Astrocyte (in vitro differentiated cells and primary cell): ENCODE results near the gene LUZP4. TPM values are rescaled to one million over a fixed set of nuclear protein-coding genes. Genes with fewer than 3 reads are reported as not detected.
A peak's percentile ranks its signal among the peaks of the same experiment; 100 is the strongest.

Source experiments
- DNase-seq: peaks from one replicate; pipeline ENCODE4 v3.0.0-alpha.2; 2010; ENCODE audit warnings: low read depth
- FAIRE-seq: peaks from 2 replicates; lab custom pipeline; 2011; peaks lifted over from hg19 to GRCh38; lab: Jason Lieb, UNC
- H2AFZ ChIP-seq: 2 replicates; pipeline ENCODE4 v1.6.0; 2012; ENCODE audit warnings: low read depth, low read length, inconsistent platforms
- H3K27ac ChIP-seq: 2 replicates; pipeline ENCODE4 v1.5.1; 2011; ENCODE audit warnings: low read depth, low read length, inconsistent platforms
- H3K27me3 ChIP-seq: 2 replicates; pipeline ENCODE4 v1.6.0; 2011; ENCODE audit warnings: low read length, inconsistent platforms; ENCODE audit not compliant: insufficient read depth
- H3K36me3 ChIP-seq: 2 replicates; pipeline ENCODE4 v1.5.1; 2011; ENCODE audit warnings: low read length, inconsistent platforms; ENCODE audit not compliant: insufficient read depth
- H3K4me1 ChIP-seq: 2 replicates; pipeline ENCODE4 v1.5.1; 2011; ENCODE audit warnings: low read length, inconsistent platforms; ENCODE audit not compliant: insufficient read depth
- H3K4me2 ChIP-seq: 2 replicates; pipeline ENCODE4 v1.6.0; 2012; ENCODE audit warnings: low read length, inconsistent platforms
- H3K4me3 ChIP-seq: 2 replicates; pipeline ENCODE4 v1.5.1; 2011; ENCODE audit warnings: low read depth, mild to moderate bottlenecking, low read length, inconsistent platforms; ENCODE audit not compliant: insufficient read depth
- H3K79me2 ChIP-seq: 2 replicates; pipeline ENCODE4 v1.6.0; 2012; ENCODE audit warnings: mild to moderate bottlenecking, low read length, inconsistent platforms; ENCODE audit not compliant: insufficient read depth
- H3K9ac ChIP-seq: 2 replicates; pipeline ENCODE4 v1.6.0; 2012; ENCODE audit warnings: mild to moderate bottlenecking, low read length, inconsistent platforms
- H3K9me3 ChIP-seq: 2 replicates; pipeline ENCODE4 v1.5.1; 2012; ENCODE audit warnings: low read depth, mild to moderate bottlenecking, low read length, inconsistent platforms; ENCODE audit not compliant: insufficient read depth
- H4K20me1 ChIP-seq: 2 replicates; pipeline ENCODE4 v1.6.0; 2012; ENCODE audit warnings: low read length, inconsistent platforms; ENCODE audit not compliant: insufficient read depth
- H3K27ac Mint-ChIP-seq: one replicate; pipeline ENCODE4 v1.8.0; 2021; ENCODE audit warnings: mild to moderate bottlenecking, mixed read lengths; ENCODE audit not compliant: unreplicated experiment
- H3K27me3 Mint-ChIP-seq: one replicate; pipeline ENCODE4 v1.8.0; 2021; ENCODE audit warnings: low read depth, mixed read lengths; ENCODE audit not compliant: unreplicated experiment
- H3K36me3 Mint-ChIP-seq: one replicate; pipeline ENCODE4 v1.8.0; 2021; ENCODE audit warnings: low read depth, mixed read lengths; ENCODE audit not compliant: unreplicated experiment
- H3K4me1 Mint-ChIP-seq: one replicate; pipeline ENCODE4 v1.8.0; 2021; ENCODE audit warnings: low read depth, mixed read lengths; ENCODE audit not compliant: unreplicated experiment
- H3K4me3 Mint-ChIP-seq: one replicate; pipeline ENCODE4 v1.8.0; 2021; ENCODE audit warnings: mild to moderate bottlenecking, moderate library complexity, mixed read lengths; ENCODE audit not compliant: unreplicated experiment
- H3K9me3 Mint-ChIP-seq: one replicate; pipeline ENCODE4 v1.8.0; 2021; ENCODE audit warnings: mild to moderate bottlenecking, mixed read lengths; ENCODE audit not compliant: unreplicated experiment
- CTCF ChIP-seq: IDR thresholded peaks from 2 replicates; pipeline ENCODE4 v1.5.1; 2011; ENCODE audit warnings: low read depth, mild to moderate bottlenecking, inconsistent platforms, low read length, moderate library complexity; ENCODE audit not compliant: insufficient read depth
- EZH2 ChIP-seq: IDR thresholded peaks from 2 replicates; pipeline ENCODE4 v1.6.1; 2012; ENCODE audit warnings: mild to moderate bottlenecking, low read length, inconsistent platforms; ENCODE audit not compliant: insufficient read depth
- total RNA-seq: library from RNA; stranded (reverse); gene quantifications from 2 replicates; pipeline ENCODE4 v1.2.1, GENCODE V29; 2021

LUZP4 gene
- total RNA-seq, 1 donor from 2014 or later: not detected

GRCh38 chrX:115337491-115338144, 48.1 kb downstream of the LUZP4 start:
- Histone ChIP-seq H3K79me2 (no peaks in the 10 kb centered on the region), H2AFZ (no peak overlapping the region), H3K4me3 (no peak overlapping the region), H4K20me1 (no peaks in the 10 kb centered on the region), H3K4me1 (no peaks in the 10 kb centered on the region), H3K9ac (no peak overlapping the region), H3K9me3 (no peaks in the 10 kb centered on the region), H3K27ac (no peak overlapping the region), H3K4me2 (no peak overlapping the region), H3K27me3 (no peaks in the 10 kb centered on the region), H3K36me3 (no peaks in the 10 kb centered on the region)
- Mint-ChIP-seq H3K27ac (no peak overlapping the region), H3K4me3 (no peak overlapping the region), H3K27me3 (peaks cover 2% of the 10 kb centered on the region), H3K9me3 (no peaks in the 10 kb centered on the region), H3K36me3 (no peaks in the 10 kb centered on the region), H3K4me1 (peaks cover 3% of the 10 kb centered on the region)
- TF ChIP-seq EZH2 (no peak), CTCF (no peak)
- peak; percentile 81 for FAIRE-seq
- DNase-seq: peak; percentile 84

- Histone ChIP-seq H3K79me2 (no peaks in the 10 kb centered on the region), H3K9ac (no peak overlapping the region), H4K20me1 (no peaks in the 10 kb centered on the region), H3K4me3 (no peak overlapping the region), H3K27ac (no peak overlapping the region), H2AFZ (no peak overlapping the region), H3K4me2 (no peak overlapping the region), H3K9me3 (no peaks in the 10 kb centered on the region), H3K36me3 (no peaks in the 10 kb centered on the region), H3K27me3 (no peaks in the 10 kb centered on the region), H3K4me1 (peaks cover 1% of the 10 kb centered on the region)
- FAIRE-seq: peak; percentile 84
- Mint-ChIP-seq H3K36me3 (no peaks in the 10 kb centered on the region), H3K27me3 (peaks cover 2% of the 10 kb centered on the region), H3K9me3 (no peaks in the 10 kb centered on the region), H3K4me1 (no peaks in the 10 kb centered on the region), H3K27ac (no peak overlapping the region), H3K4me3 (no peak overlapping the region)
- TF ChIP-seq CTCF (no peak), EZH2 (no peak)
- peak; percentile 46 for DNase-seq
Observed at GRCh38 chrX:115339441-115340025, 50.0 kb downstream of the LUZP4 start.

- Histone ChIP-seq H3K4me1 (peaks cover 12% of the 10 kb centered on the region), H3K9me3 (no peaks in the 10 kb centered on the region), H3K79me2 (no peaks in the 10 kb centered on the region), H3K4me2 (no peak overlapping the region), H3K36me3 (no peaks in the 10 kb centered on the region), H3K9ac (no peak overlapping the region), H2AFZ (no peak overlapping the region), H4K20me1 (no peaks in the 10 kb centered on the region), H3K27ac (no peak overlapping the region), H3K27me3 (no peaks in the 10 kb centered on the region), H3K4me3 (no peak overlapping the region)
- TF ChIP-seq CTCF (no peak), EZH2 (no peak)
- DNase-seq (no peak), FAIRE-seq (no peak)
- Mint-ChIP-seq H3K27ac (no peak overlapping the region), H3K4me1 (peaks cover 14% of the 10 kb centered on the region), H3K27me3 (no peaks in the 10 kb centered on the region), H3K9me3 (no peaks in the 10 kb centered on the region), H3K36me3 (no peaks in the 10 kb centered on the region), H3K4me3 (no peak overlapping the region)
Observed at GRCh38 chrX:115341421-115341820, 51.9 kb downstream of the LUZP4 start.
